Stomach (tissue), 9 donors: ENCODE results near the gene ACKR3. TPM values are rescaled to one million over a fixed set of nuclear protein-coding genes. Genes with fewer than 3 reads are reported as not detected.
A peak's percentile ranks its signal among the peaks of the same experiment; 100 is the strongest.

Source experiments
- DNase-seq, 2 donors: peaks; one replicate each; pipeline versions ENCODE4 v3.0.0 to v3.0.0-alpha.2; 2013 to 2019
- H3K27ac ChIP-seq, 5 donors: fragments of 200-600 bp in 4 of 5; sonication (generic) in 4 of 5; one replicate each; pipeline ENCODE4 v1.5.1; 2013 to 2019; ENCODE audit warnings: mild to moderate bottlenecking in 1 of 5, moderate library complexity in 1 of 5
- H3K27me3 ChIP-seq, 3 donors: fragments of 200-600 bp; sonication (generic); one replicate each; pipeline ENCODE4 v1.5.1; 2017 to 2019; ENCODE audit warnings: mixed run types in 1 of 3
- H3K36me3 ChIP-seq, 4 donors: fragments of 200-600 bp; sonication (generic); 1 replicate in 3 of 4; 2 replicates in 1 of 4; pipeline ENCODE4 v1.5.1; 2016 to 2019
- H3K4me1 ChIP-seq, 4 donors: fragments of 200-600 bp; sonication (generic); one replicate each; pipeline ENCODE4 v1.5.1; 2016 to 2019
- H3K4me3 ChIP-seq, 4 donors: fragments of 200-600 bp; sonication (generic) in 3 of 4; one replicate each; pipeline ENCODE4 v1.5.1; 2016 to 2019; ENCODE audit warnings: mild to moderate bottlenecking in 1 of 4
- H3K9me3 ChIP-seq, 4 donors: fragments of 200-600 bp; sonication (generic); one replicate each; pipeline ENCODE4 v1.5.1; 2016 to 2019
- EP300 ChIP-seq: sonication (generic); formaldehyde crosslinking; IDR thresholded peaks from one replicate; pipeline ENCODE4 v1.6.1; 2017; ENCODE audit warnings: antibody characterized with exemption
- POLR2A ChIP-seq, 4 donors: fragments of 450-650 bp; IDR thresholded peaks; one replicate each; pipeline ENCODE4 v1.6.1; 2016; ENCODE audit warnings: antibody characterized with exemption in 4 of 4, control low read depth in 2 of 4, mild to moderate bottlenecking in 1 of 4, moderate library complexity in 1 of 4
- POLR2AphosphoS5 ChIP-seq, 3 donors: sonication (generic); formaldehyde crosslinking; IDR thresholded peaks; one replicate each; pipeline ENCODE4 v1.6.1; 2016; ENCODE audit warnings: antibody characterized with exemption in 3 of 3
- WGBS, 5 donors: extraction: QIAGEN DNeasy Blood & Tissue Kit in 3 of 5; methylation state at CpG; one replicate each; pipeline versions ENCODE4 v1.1.5 to v1.1.7; 2013 to 2018; 5-methylcytosine and 5-hydroxymethylcytosine counted together
- intact Hi-C: fragments of 100-400 bp; cut with DNase I; formaldehyde crosslinking; loops from one replicate; pipeline ENCODE4 v1.15.1; 2023; ENCODE audit warnings: low total_unique reads
- polyA plus RNA-seq, 3 donors: library from polyadenylated mRNA; stranded (reverse); fragments of 200-250 nt; gene quantifications; one replicate each; pipeline ENCODE4 v1.2.3, GENCODE V29; 2013
- total RNA-seq, 5 donors: library from RNA; depleted of rRNA; stranded (reverse); fragments of >200 nt; gene quantifications; one replicate each; pipeline versions ENCODE4 v1.1.0 to v1.2.3, GENCODE V29; 2014 to 2016
- TF ChIP-seq, protein P1 (sequence below), 7 experiments: fragments of 450-650 bp in 4 of 7; fragments of 200-600 bp in 3 of 7; sonication (generic) in 3 of 7; IDR thresholded peaks; one replicate each; pipeline ENCODE4 v1.5.1; 2016 to 2019; ENCODE audit warnings: antibody characterized with exemption in 7 of 7, control low read depth in 2 of 7, mild to moderate bottlenecking in 1 of 7
- donor health status: healthy with polysubstance abuse.
- donor health status: Bipolar disorder and iron deficiency.
- donor health status: healthy.

Gene ACKR3
- total and polyA plus RNA-seq, 8 donors, result 5.0 to 35.0 (median 10.4) TPM

DNA sequence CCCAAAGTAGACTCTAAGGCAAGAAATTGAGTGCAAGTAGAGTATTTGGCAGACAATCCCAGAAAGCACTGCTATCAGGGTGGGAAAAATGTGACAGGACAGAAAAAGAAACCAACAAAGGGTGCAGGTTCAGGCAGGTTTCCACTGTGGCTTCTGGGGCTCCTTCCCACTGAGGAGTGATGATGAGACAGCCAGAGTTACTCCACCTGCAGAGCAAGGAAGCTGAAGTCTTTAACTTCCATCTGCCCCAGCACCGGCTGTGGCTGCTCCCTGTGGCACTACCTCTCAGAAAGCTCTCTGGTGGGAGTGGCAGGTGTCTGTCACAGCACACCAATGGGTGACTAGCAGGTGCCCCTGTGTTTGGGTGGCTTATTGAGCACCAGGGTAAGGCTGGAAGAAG is 37.6 kb upstream of the ACKR3 start:
- WGBS, 5 donors, result 58 to 82% (median 75%) methylated on average over 1 of the region's 1 CpG
- Histone ChIP-seq H3K27ac (no peak overlapping the region), H3K36me3 (no peaks in the 10 kb centered on the region), H3K27me3 (no peaks in the 10 kb centered on the region), H3K9me3 (no peaks in the 10 kb centered on the region), H3K4me3 (no peak overlapping the region), H3K4me1 (peaks cover 0 to 11% (median 4%) of the 10 kb centered on the region in 4 donors)
- intact Hi-C loops, result no loop called here
- TF ChIP-seq EP300 (no peak), POLR2A (IDR thresholded peaks at IDR 0.05) (no peak), POLR2AphosphoS5 (IDR thresholded peaks at IDR 0.05) (no peak)
- TF ChIP-seq, protein P1, sequence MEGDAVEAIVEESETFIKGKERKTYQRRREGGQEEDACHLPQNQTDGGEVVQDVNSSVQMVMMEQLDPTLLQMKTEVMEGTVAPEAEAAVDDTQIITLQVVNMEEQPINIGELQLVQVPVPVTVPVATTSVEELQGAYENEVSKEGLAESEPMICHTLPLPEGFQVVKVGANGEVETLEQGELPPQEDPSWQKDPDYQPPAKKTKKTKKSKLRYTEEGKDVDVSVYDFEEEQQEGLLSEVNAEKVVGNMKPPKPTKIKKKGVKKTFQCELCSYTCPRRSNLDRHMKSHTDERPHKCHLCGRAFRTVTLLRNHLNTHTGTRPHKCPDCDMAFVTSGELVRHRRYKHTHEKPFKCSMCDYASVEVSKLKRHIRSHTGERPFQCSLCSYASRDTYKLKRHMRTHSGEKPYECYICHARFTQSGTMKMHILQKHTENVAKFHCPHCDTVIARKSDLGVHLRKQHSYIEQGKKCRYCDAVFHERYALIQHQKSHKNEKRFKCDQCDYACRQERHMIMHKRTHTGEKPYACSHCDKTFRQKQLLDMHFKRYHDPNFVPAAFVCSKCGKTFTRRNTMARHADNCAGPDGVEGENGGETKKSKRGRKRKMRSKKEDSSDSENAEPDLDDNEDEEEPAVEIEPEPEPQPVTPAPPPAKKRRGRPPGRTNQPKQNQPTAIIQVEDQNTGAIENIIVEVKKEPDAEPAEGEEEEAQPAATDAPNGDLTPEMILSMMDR (IDR thresholded peaks at IDR 0.05), result no peak
- no peak for DNase-seq

DNA sequence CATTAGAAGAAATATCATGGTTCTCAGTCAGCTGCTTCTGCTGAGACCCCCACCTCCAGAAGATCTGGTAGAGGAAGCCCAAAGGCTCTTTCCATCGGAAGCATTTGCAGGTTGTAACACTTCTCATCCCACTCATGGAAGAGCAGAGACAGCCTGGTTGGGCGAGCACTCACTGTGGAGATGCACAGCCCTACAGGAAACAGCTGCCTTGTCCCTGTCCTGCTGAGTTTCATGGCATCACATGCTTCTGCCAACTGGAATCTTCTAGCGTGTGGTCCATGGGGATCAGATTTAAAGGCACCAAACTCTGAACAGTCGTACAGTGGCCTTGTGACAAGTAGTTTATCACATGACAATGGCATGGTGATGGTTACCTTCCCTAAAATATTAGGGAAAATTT is 36.3 kb upstream of the ACKR3 start:
- no peaks in the 10 kb centered on the region for H3K36me3 ChIP-seq
- no peaks in the 10 kb centered on the region for H3K9me3 ChIP-seq
- no peak for DNase-seq
- H3K4me3 ChIP-seq, result no peak overlapping the region
- intact Hi-C loops, result no loop called here
- TF ChIP-seq, protein P1 (IDR thresholded peaks at IDR 0.05), result no peak
- H3K27me3 ChIP-seq, result no peaks in the 10 kb centered on the region
- no peak overlapping the region for H3K27ac ChIP-seq
- 81 to 93% (median 86%) methylated on average over 4 of the region's 4 CpGs for WGBS, 5 donors
- peaks cover 0 to 17% (median 8%) of the 10 kb centered on the region in 4 donors for H3K4me1 ChIP-seq

DNA sequence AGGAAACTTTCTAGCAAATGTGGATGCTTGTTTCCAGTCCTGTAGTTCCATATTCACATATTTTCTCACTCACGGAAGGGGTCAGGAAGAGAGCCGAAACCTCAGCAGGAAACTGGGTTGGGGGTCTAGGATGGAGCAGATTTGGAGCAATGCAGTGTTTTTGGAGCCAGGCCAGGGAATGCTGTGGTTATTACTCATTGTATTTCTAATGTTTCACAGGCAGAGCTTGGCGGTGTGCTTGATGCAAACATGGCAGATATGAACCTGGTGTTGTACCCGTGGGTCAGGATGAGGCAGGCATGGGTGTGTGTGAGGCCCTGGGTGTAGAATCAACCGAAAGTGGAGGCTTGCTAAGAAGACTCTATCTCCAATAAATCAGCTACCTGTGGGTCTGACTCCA is 34.6 kb upstream of the ACKR3 start:
- peaks cover 0 to 17% (median 8%) of the 10 kb centered on the region in 4 donors for H3K4me1 ChIP-seq
- no peaks in the 10 kb centered on the region for H3K36me3 ChIP-seq
- no peaks in the 10 kb centered on the region for H3K9me3 ChIP-seq
- 48 to 68% (median 64%) methylated on average over 5 of the region's 5 CpGs for WGBS, 5 donors
- H3K4me3 ChIP-seq, result no peak overlapping the region
- no peaks in the 10 kb centered on the region for H3K27me3 ChIP-seq
- H3K27ac ChIP-seq, result no peak overlapping the region
- TF ChIP-seq POLR2AphosphoS5 (IDR thresholded peaks at IDR 0.05) (no peak), POLR2A (IDR thresholded peaks at IDR 0.05) (no peak), EP300 (no peak)
- TF ChIP-seq, protein P1 (IDR thresholded peaks at IDR 0.05), result no peak
- intact Hi-C loops, result no loop called here
- peak in 1 of 2 donors; percentile 57 for DNase-seq

DNA sequence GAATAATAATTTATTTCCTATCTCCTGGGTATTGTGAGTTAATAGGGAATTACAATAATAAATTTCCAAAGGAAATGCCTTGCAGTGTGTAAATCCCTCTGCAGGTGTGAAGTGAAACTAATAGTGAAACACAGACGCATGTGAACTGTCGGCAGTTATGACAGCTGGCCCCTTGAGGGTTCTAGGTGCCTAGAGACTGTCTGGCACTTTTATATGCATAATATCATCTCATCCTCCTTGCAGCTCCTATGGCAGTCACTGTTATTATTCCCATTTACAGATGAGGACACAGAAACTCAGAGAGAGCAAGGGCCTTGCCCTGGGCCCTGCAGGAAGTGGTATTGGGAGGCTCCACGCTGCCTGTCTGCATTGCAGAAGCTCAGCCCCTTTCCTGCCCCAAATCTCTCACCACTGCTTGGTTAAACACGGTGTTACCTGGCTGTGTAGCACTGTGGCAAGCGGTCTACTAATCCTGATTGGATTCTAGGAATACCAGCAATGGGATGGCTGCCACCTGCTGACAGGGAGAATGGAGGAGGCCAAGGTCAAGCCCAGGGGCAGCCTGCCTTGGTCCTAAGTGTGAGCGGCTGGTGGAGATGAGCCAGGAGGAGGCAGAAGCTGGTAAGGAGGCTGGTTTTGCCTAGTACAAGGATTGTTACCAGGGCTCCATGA is 32.8 kb upstream of the ACKR3 start:
- Histone ChIP-seq H3K4me3 (peak overlapping the region in 3 of 4 donors; percentile 1 to 9 (median 2)), H3K4me1 (peaks cover 0 to 17% (median 8%) of the 10 kb centered on the region in 4 donors), H3K27me3 (no peaks in the 10 kb centered on the region), H3K36me3 (no peaks in the 10 kb centered on the region), H3K9me3 (no peaks in the 10 kb centered on the region), H3K27ac (peak overlapping the region in 1 of 5 donors; percentile 59)
- WGBS, 5 donors, result 66 to 76% (median 72%) methylated on average over 5 to 6 of the region's 6 CpGs
- TF ChIP-seq, protein P1 (IDR thresholded peaks at IDR 0.05), result no peak
- TF ChIP-seq POLR2A (IDR thresholded peaks at IDR 0.05) (no peak), EP300 (no peak), POLR2AphosphoS5 (IDR thresholded peaks at IDR 0.05) (no peak)
- intact Hi-C loops, result no loop called here
- peak in 1 of 2 donors; percentile 34 for DNase-seq
